WTC11 (cell line): ENCODE results near the gene SWAP70.

Experiments
- ELF4 ChIP-seq: sonication (generic); formaldehyde crosslinking; IDR thresholded peaks from 2 replicates; pipeline ENCODE4 v1.8.1; 2022; ENCODE audit warnings: low read depth, mild to moderate bottlenecking, moderate library complexity, missing genetic modification reagents
- JUN ChIP-seq: sonication (generic); formaldehyde crosslinking; IDR thresholded peaks from 2 replicates; pipeline ENCODE4 v1.8.0; 2023; ENCODE audit warnings: mild to moderate bottlenecking, missing genetic modification reagents
- NFATC4 ChIP-seq: fragments of 250-450 bp; sonication (Bioruptor Pico); IDR thresholded peaks from 2 replicates; pipeline ENCODE4 v1.9.0; 2021; ENCODE audit warnings: mild to moderate bottlenecking
- NFYB ChIP-seq: sonication (generic); formaldehyde crosslinking; conservative IDR thresholded peaks from 2 replicates; pipeline ENCODE4 v1.8.0; 2022; ENCODE audit warnings: low read depth, missing genetic modification reagents
- NR3C1 ChIP-seq: sonication (generic); formaldehyde crosslinking; conservative IDR thresholded peaks from 2 replicates; pipeline ENCODE4 v1.8.1; 2023; ENCODE audit warnings: low read depth, mild to moderate bottlenecking, missing genetic modification reagents
- ZNF232 ChIP-seq: sonication (generic); formaldehyde crosslinking; IDR thresholded peaks from 2 replicates; pipeline ENCODE4 v1.8.0; 2022; ENCODE audit warnings: mild to moderate bottlenecking, missing genetic modification reagents
- TF ChIP-seq, protein P1 (sequence below): sonication (generic); formaldehyde crosslinking; IDR thresholded peaks from 2 replicates; pipeline ENCODE4 v1.8.0; 2022; ENCODE audit warnings: missing genetic modification reagents
- TF ChIP-seq, protein P2 (sequence below): fragments of 200-600 bp; IDR thresholded peaks from 2 replicates; pipeline ENCODE4 v1.8.0; 2022; ENCODE audit warnings: antibody characterized with exemption

DNA sequence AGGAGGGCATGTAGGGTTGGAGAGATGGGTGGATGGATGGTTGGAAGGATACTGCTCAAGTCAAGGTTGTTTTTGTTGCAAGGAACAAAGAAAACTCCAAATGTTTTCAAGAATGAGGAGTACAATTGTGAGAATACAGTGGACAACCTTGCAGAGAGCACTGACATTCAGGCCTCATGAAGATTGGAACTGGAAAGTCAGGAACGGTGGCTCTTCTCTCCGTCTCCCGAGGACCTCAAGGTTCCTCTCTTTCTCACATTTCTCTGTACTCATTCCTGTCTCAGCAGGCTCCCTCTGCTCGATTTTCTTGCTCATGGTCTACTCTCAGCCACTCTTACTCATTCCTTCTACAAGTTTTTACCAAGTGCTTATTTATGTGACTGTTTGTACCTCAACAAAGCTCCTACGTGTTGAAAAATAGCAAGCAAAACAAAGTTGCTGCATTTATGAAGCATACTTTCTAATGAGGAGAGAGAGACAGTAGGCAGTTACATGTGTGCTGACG, 97.6 kb downstream of the SWAP70 start:
- TF ChIP-seq ZNF232: no peak
- TF ChIP-seq, protein P1, sequence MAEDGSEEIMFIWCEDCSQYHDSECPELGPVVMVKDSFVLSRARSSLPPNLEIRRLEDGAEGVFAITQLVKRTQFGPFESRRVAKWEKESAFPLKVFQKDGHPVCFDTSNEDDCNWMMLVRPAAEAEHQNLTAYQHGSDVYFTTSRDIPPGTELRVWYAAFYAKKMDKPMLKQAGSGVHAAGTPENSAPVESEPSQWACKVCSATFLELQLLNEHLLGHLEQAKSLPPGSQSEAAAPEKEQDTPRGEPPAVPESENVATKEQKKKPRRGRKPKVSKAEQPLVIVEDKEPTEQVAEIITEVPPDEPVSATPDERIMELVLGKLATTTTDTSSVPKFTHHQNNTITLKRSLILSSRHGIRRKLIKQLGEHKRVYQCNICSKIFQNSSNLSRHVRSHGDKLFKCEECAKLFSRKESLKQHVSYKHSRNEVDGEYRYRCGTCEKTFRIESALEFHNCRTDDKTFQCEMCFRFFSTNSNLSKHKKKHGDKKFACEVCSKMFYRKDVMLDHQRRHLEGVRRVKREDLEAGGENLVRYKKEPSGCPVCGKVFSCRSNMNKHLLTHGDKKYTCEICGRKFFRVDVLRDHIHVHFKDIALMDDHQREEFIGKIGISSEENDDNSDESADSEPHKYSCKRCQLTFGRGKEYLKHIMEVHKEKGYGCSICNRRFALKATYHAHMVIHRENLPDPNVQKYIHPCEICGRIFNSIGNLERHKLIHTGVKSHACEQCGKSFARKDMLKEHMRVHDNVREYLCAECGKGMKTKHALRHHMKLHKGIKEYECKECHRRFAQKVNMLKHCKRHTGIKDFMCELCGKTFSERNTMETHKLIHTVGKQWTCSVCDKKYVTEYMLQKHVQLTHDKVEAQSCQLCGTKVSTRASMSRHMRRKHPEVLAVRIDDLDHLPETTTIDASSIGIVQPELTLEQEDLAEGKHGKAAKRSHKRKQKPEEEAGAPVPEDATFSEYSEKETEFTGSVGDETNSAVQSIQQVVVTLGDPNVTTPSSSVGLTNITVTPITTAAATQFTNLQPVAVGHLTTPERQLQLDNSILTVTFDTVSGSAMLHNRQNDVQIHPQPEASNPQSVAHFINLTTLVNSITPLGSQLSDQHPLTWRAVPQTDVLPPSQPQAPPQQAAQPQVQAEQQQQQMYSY (CRISPR knock-in tag): no peak
- TF ChIP-seq NR3C1 (CRISPR knock-in tag): no peak
- TF ChIP-seq, protein P2, sequence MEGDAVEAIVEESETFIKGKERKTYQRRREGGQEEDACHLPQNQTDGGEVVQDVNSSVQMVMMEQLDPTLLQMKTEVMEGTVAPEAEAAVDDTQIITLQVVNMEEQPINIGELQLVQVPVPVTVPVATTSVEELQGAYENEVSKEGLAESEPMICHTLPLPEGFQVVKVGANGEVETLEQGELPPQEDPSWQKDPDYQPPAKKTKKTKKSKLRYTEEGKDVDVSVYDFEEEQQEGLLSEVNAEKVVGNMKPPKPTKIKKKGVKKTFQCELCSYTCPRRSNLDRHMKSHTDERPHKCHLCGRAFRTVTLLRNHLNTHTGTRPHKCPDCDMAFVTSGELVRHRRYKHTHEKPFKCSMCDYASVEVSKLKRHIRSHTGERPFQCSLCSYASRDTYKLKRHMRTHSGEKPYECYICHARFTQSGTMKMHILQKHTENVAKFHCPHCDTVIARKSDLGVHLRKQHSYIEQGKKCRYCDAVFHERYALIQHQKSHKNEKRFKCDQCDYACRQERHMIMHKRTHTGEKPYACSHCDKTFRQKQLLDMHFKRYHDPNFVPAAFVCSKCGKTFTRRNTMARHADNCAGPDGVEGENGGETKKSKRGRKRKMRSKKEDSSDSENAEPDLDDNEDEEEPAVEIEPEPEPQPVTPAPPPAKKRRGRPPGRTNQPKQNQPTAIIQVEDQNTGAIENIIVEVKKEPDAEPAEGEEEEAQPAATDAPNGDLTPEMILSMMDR: no peak
- no peak for TF ChIP-seq NFATC4 (CRISPR knock-in tag)
- no peak for TF ChIP-seq JUN (CRISPR knock-in tag)
- no peak for TF ChIP-seq ELF4
- TF ChIP-seq NFYB: no peak
